Mammary epithelial cell (primary cell): ENCODE data around the gene HIGD1C.

Experiments used
- CTCF ChIP-seq, 2 donors: IDR thresholded peaks in 1 of 2; conservative IDR thresholded peaks in 1 of 2; 2 replicates each; pipeline ENCODE4 v1.5.1; 2011 to 2012; ENCODE audit warnings: inconsistent platforms in 2 of 2, low read length in 2 of 2, mild to moderate bottlenecking in 2 of 2, control low read depth in 1 of 2, low read depth in 1 of 2; ENCODE audit not compliant: insufficient read depth in 1 of 2; ENCODE audit errors: extremely low read depth in 1 of 2
- EZH2 ChIP-seq: IDR thresholded peaks from 2 replicates; pipeline ENCODE4 v1.6.1; 2012; ENCODE audit warnings: low read length, inconsistent platforms, borderline replicate concordance

GRCh38 chr12:50991291-50991690 lies 38.9 kb downstream of the HIGD1C start:
- TF ChIP-seq CTCF (conservative IDR thresholded peaks at IDR 0.05 in 1 of 2, IDR thresholded peaks at IDR 0.05 in 1 of 2; ENCODE audit: extremely low read depth in 1 of 2, insufficient read depth in 1 of 2, low read depth in 1 of 2, low read length in 2 of 2) (no peak), EZH2 (no peak)
